Activated CD4-positive, alpha-beta T cell treated with anti-CD3 and anti-CD28 coated beads, Interleukin-2, amount 10 ng/mL, durations not matched to agents 24 days and 14 days (primary cell): ENCODE results near the gene RBM3. TPM values are rescaled to one million over a fixed set of nuclear protein-coding genes. Genes with fewer than 3 reads are reported as not detected.
"Not testable (repeated sequence)": the region's sequence is repeated elsewhere in the genome, so short reads cannot be mapped to it uniquely, and the experiment has no call there.

ENCODE experiments used
- DNase-seq: peaks from one replicate; pipeline ENCODE4 v3.0.0; 2022
- H3K27ac Mint-ChIP-seq: one replicate; pipeline ENCODE4 v1.8.0; 2022; ENCODE audit warnings: mild to moderate bottlenecking, mixed read lengths
- H3K27me3 Mint-ChIP-seq: one replicate; pipeline ENCODE4 v1.8.0; 2022; ENCODE audit warnings: mixed read lengths
- H3K36me3 Mint-ChIP-seq: one replicate; pipeline ENCODE4 v1.8.0; 2022; ENCODE audit warnings: low read depth, mild to moderate bottlenecking, mixed read lengths
- H3K4me1 Mint-ChIP-seq: one replicate; pipeline ENCODE4 v1.8.0; 2021; ENCODE audit warnings: mixed read lengths
- H3K4me3 Mint-ChIP-seq: one replicate; pipeline ENCODE4 v1.8.0; 2022; ENCODE audit warnings: mild to moderate bottlenecking, moderate library complexity, mixed read lengths
- H3K9me3 Mint-ChIP-seq: one replicate; pipeline ENCODE4 v1.8.0; 2021; ENCODE audit warnings: mixed read lengths
- intact Hi-C: fragments of 100-400 bp; cut with micrococcal nuclease; formaldehyde crosslinking; loops from one replicate; pipeline ENCODE4 v1.15.1; 2023
- total RNA-seq: library from RNA; stranded (reverse); gene quantifications from 2 replicates; pipeline ENCODE4 v1.2.3, GENCODE V29; 2022

The RBM3 gene
- total RNA-seq, 1 donor from 2014 or later = 318 TPM

- H3K36me3 Mint-ChIP-seq = peaks cover 29% of the 10 kb centered on the region
- H3K9me3 Mint-ChIP-seq, intact Hi-C loops, H3K4me1 Mint-ChIP-seq, H3K27me3 Mint-ChIP-seq, DNase-seq, H3K4me3 Mint-ChIP-seq, H3K27ac Mint-ChIP-seq: not testable (repeated sequence)
Observed at GRCh38 chrX:48555731-48556325, 18.5 kb upstream of the RBM3 start.

GRCh38 chrX:48558271-48558670 lies 16.0 kb upstream of the RBM3 start:
- H3K9me3 Mint-ChIP-seq = no peaks in the 10 kb centered on the region
- H3K4me3 Mint-ChIP-seq = no peak overlapping the region
- H3K4me1 Mint-ChIP-seq = peaks cover 2% of the 10 kb centered on the region
- peaks cover 32% of the 10 kb centered on the region for H3K36me3 Mint-ChIP-seq
- intact Hi-C loops = no loop called here
- H3K27ac Mint-ChIP-seq = peak overlapping the region; percentile 74
- DNase-seq = no peak
- H3K27me3 Mint-ChIP-seq = no peaks in the 10 kb centered on the region

GRCh38 chrX:48559636-48560035 lies 14.6 kb upstream of the RBM3 start:
- H3K27ac Mint-ChIP-seq = no peak overlapping the region
- peaks cover 34% of the 10 kb centered on the region for H3K36me3 Mint-ChIP-seq
- H3K4me3 Mint-ChIP-seq = no peak overlapping the region
- DNase-seq = no peak
- no peaks in the 10 kb centered on the region for H3K9me3 Mint-ChIP-seq
- no peaks in the 10 kb centered on the region for H3K27me3 Mint-ChIP-seq
- peaks cover 2% of the 10 kb centered on the region for H3K4me1 Mint-ChIP-seq
- intact Hi-C loops = no loop called here

DNA sequence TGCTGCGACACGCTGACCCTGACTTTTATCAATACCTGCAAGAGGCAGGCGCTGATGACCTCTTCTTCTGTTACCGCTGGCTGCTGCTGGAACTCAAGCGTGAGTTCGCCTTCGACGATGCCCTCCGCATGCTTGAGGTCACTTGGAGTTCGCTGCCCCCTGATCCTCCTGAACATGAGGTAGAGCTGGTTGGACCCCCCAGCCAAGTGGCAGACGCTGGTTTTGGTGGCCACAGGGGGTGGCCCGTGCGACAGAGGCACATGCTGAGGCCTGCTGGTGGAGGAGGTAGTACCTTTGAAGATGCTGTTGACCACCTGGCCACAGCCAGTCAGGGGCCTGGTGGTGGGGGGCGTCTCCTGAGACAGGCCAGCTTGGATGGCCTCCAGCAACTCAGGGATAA lies 14.2 kb upstream of the RBM3 start:
- Mint-ChIP-seq H3K27ac (no peak overlapping the region), H3K27me3 (no peaks in the 10 kb centered on the region)

DNA sequence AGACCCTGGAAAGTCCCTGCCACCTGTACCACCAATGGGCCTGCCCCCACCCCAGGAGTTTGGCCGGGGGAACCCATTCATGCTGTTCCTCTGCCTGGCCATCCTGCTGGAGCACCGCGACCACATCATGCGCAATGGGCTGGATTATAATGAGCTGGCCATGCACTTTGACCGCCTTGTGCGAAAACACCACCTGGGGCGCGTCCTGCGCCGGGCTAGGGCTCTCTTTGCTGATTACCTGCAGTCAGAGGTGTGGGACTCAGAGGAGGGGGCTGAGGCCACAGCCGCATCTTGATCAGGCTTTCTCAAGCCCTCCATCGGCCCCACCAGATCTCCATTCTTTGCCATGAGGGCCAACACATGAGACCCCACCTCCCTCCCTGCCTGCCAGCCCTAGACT lies 13.6 kb upstream of the RBM3 start:
- Mint-ChIP-seq H3K4me1 (peaks cover 2% of the 10 kb centered on the region), H3K4me3 (no peak overlapping the region), H3K27me3 (no peaks in the 10 kb centered on the region), H3K27ac (no peak overlapping the region), H3K9me3 (no peaks in the 10 kb centered on the region), H3K36me3 (peaks cover 28% of the 10 kb centered on the region)
- intact Hi-C loops = no loop called here
- no peak for DNase-seq

More for the DNA sequence above, 14.2 kb upstream of the RBM3 start:
- DNase-seq = no peak
- H3K4me1 Mint-ChIP-seq = peaks cover 2% of the 10 kb centered on the region
- no peaks in the 10 kb centered on the region for H3K9me3 Mint-ChIP-seq
- intact Hi-C loops = no loop called here
- H3K4me3 Mint-ChIP-seq = no peak overlapping the region
- peaks cover 31% of the 10 kb centered on the region for H3K36me3 Mint-ChIP-seq

DNA sequence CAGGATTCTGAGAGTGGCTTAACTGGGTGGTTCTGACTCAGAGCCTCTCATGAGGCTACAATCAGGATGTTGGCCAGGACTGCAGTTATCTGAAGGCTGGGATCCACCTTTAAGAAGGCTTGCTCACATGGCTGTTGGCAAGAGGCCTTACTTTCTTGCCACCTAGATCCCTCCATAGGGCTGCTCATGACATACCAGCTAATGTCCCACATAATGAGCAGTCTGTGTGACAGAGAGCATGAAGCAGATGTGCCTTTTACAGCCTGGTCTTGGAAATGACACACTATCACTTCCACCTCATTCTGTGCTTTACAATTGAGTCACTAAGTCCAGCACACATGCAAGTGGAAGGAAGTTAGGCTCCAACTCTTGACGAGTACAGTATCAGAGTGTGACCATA lies 4.3 kb upstream of the RBM3 start:
- H3K36me3 Mint-ChIP-seq = peaks cover 3% of the 10 kb centered on the region
- peaks cover 8% of the 10 kb centered on the region for H3K4me1 Mint-ChIP-seq
- peak; percentile 66 for DNase-seq
- no peak overlapping the region for H3K4me3 Mint-ChIP-seq
- H3K27me3 Mint-ChIP-seq = no peaks in the 10 kb centered on the region
- H3K27ac Mint-ChIP-seq = peak overlapping the region; percentile 78
- intact Hi-C loops = no loop called here
- no peaks in the 10 kb centered on the region for H3K9me3 Mint-ChIP-seq

DNA sequence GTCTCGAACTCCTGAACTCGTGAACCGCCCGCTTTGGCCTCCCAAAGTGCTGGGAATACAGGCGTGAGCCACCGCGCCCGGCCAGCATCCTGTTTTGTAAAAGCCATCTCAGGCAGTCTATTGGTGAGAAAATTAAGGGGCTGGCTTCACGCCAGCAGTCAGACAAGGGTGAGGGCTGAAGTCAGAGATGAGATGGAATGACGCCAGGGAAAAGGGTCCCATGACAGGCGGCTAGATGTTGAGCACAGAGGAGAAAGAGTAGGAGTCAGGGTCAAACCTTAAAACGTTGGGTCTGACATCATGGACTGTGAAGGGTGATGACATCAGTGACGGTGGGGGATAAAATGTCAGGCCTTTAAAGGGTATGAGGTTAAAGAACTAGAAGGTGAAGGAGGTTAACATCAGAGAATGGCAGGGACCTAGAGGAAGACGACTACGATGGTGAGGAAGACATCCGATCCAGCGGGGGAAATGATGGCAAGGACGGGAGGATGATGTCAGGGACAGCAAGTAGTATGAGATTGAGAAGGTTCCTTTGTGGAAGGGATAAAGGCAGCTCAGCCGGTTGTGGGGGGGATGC lies 504 bp upstream of the RBM3 start:
- peaks cover 14% of the 10 kb centered on the region for H3K4me1 Mint-ChIP-seq
- peaks cover 38% of the 10 kb centered on the region for H3K36me3 Mint-ChIP-seq
- H3K9me3 Mint-ChIP-seq = no peaks in the 10 kb centered on the region
- intact Hi-C loops = loop anchor here (1.0 kb wide), 4 partner anchors 24 to 97 kb away; partner anchors contain the start of genes EBP, FTSJ1, TBC1D25 and WDR13
- H3K4me3 Mint-ChIP-seq = peak overlapping the region; percentile 94
- peak overlapping the region; percentile 100 for H3K27ac Mint-ChIP-seq
- no peak for DNase-seq
- H3K27me3 Mint-ChIP-seq = no peaks in the 10 kb centered on the region

DNA sequence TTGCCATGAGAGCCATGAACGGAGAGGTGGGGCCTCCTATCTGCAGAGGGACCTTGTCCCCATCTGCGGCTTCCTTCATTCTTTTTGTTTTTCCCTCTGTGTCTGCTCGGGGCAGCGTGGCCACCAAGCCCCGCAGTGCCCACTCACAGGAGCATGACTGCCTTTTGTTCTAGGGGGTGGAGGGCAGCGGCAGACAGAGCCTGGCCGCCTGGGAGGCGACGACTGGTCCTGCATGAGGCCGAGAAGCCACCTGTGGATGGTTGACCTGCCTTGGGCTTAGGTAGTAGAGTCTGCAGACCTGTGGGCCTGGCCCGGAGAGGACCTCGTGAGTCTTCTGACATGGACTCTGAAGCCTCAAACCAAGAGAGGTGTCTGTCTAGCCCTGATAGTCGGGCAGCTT lies 1.4 kb downstream of the RBM3 start:
- H3K4me3 Mint-ChIP-seq = peak overlapping the region; percentile 94
- no peak for DNase-seq
- no peaks in the 10 kb centered on the region for H3K9me3 Mint-ChIP-seq
- H3K27ac Mint-ChIP-seq = peak overlapping the region; percentile 100
- intact Hi-C loops = no loop called here
- peaks cover 48% of the 10 kb centered on the region for H3K36me3 Mint-ChIP-seq
- no peaks in the 10 kb centered on the region for H3K27me3 Mint-ChIP-seq
- peaks cover 11% of the 10 kb centered on the region for H3K4me1 Mint-ChIP-seq

DNA sequence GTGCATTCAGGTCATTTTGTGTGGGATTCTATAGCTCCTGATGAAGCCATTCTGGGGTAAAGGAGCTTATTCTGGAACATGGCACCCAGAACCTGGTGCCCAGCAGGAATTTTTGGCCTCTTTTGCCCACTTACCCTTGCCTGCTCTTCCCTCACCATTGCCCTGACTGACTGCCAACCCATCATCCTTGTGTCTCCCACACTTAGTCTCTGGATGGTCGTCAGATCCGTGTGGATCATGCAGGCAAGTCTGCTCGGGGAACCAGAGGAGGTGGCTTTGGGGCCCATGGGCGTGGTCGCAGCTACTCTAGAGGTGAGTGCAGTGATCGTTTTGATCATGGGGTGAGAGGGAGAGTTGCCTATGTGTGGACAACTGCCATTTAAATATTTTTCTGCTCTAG lies 1.8 kb downstream of the RBM3 start:
- intact Hi-C loops = no loop called here
- Mint-ChIP-seq H3K4me3 (peak overlapping the region; percentile 94), H3K9me3 (no peaks in the 10 kb centered on the region), H3K27me3 (no peaks in the 10 kb centered on the region), H3K36me3 (peaks cover 48% of the 10 kb centered on the region), H3K4me1 (peaks cover 11% of the 10 kb centered on the region), H3K27ac (peak overlapping the region; percentile 100)
- no peak for DNase-seq

- intact Hi-C loops = no loop called here
Observed at GRCh38 chrX:48578661-48579128, 4.4 kb downstream of the RBM3 start.

GRCh38 chrX:48579259-48579658 lies 5.0 kb downstream of the RBM3 start:
- no peak overlapping the region for H3K4me3 Mint-ChIP-seq
- H3K27me3 Mint-ChIP-seq = no peaks in the 10 kb centered on the region
- no peaks in the 10 kb centered on the region for H3K9me3 Mint-ChIP-seq
- H3K27ac Mint-ChIP-seq = no peak overlapping the region
- peaks cover 48% of the 10 kb centered on the region for H3K36me3 Mint-ChIP-seq
- H3K4me1 Mint-ChIP-seq = peaks cover 6% of the 10 kb centered on the region
- no peak for DNase-seq
- intact Hi-C loops = no loop called here

More at GRCh38 chrX:48578661-48579128, 4.4 kb downstream of the RBM3 start:
- DNase-seq = no peak
- H3K9me3 Mint-ChIP-seq = no peaks in the 10 kb centered on the region
- H3K27me3 Mint-ChIP-seq = no peaks in the 10 kb centered on the region
- H3K4me3 Mint-ChIP-seq = no peak overlapping the region
- H3K4me1 Mint-ChIP-seq = peaks cover 8% of the 10 kb centered on the region
- peaks cover 48% of the 10 kb centered on the region for H3K36me3 Mint-ChIP-seq
- H3K27ac Mint-ChIP-seq = no peak overlapping the region

DNA sequence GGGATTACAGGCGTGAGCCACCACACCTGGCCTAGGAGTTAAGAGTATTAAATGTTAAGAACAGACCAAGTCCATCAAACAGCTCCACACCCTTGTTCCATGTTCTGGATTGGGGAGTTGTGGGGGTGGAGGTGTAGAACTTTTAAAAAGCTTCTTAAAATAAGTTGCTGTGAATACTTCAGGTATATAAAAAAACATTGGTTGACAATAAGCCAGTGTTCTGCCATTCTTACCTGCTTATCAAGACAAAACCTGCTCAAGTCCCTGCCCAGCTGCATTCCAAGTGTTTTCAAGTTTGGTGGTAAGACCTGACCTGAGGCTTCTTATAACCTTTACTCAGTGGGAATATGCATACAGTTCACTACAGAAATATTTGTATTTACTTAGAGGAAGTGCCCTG lies 6.4 kb downstream of the RBM3 start:
- DNase-seq = no peak
- intact Hi-C loops = no loop called here
- peaks cover 39% of the 10 kb centered on the region for H3K36me3 Mint-ChIP-seq

DNA sequence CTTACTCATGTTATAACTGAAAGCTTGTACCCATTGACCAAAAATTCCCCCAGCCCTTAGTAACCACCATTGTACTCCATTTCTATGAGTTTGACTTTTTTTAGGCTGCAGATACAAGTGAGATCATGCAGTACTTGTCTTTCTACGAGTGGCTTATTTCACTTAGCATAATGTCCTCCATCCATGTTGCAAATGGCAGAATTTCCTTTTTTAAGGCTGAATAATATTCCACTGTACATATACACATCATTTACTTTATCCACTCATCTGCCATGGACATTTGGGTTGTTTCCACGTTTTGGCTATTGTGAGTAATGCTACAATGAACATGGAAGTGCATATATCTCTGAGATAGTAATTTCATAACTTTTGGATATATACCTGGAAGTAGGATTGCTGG lies 10.4 kb downstream of the RBM3 start:
- DNase-seq = no peak
- no peaks in the 10 kb centered on the region for H3K9me3 Mint-ChIP-seq
- H3K27me3 Mint-ChIP-seq = peaks cover 2% of the 10 kb centered on the region
- H3K4me1 Mint-ChIP-seq = no peaks in the 10 kb centered on the region
- no peak overlapping the region for H3K27ac Mint-ChIP-seq
- no peak overlapping the region for H3K4me3 Mint-ChIP-seq
- H3K36me3 Mint-ChIP-seq = peaks cover 3% of the 10 kb centered on the region
- intact Hi-C loops = no loop called here

More for the DNA sequence above, 6.4 kb downstream of the RBM3 start:
- no peaks in the 10 kb centered on the region for H3K9me3 Mint-ChIP-seq
- no peaks in the 10 kb centered on the region for H3K27me3 Mint-ChIP-seq
- no peak overlapping the region for H3K27ac Mint-ChIP-seq
- H3K4me1 Mint-ChIP-seq = peaks cover 4% of the 10 kb centered on the region
- no peak overlapping the region for H3K4me3 Mint-ChIP-seq

DNA sequence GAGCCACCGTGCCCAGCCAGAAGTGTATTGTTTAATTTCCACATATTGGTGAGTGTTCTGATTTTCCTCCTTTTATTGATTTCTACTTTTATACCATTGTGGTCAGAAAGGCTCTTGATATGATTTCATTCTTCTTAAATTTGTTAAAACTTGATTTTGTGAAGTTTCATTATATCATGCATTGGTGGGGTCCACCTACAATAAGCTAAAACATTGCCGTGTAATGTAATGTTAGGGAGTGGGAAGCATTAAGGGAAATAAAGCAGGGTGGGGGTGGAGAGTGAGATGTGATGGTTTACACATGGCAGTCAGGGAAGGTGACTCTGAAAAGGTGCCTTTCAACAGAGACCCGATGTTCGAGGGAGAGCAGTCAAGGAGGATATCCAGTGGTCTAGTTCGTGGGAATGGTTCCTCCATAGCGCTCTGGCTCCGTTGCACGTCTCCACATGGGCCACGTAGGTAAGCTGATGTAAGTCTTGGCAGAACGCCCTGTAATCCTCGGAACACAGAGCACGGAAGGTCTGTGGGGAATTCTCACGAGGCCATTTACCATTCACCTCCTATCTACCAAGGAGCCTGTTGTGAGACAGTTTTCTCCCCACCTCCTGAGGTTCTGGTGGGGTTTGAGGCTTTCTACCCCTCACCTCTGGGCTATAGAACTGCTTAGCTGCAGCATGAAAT lies 15.3 kb downstream of the RBM3 start:
- Mint-ChIP-seq H3K27me3 (peaks cover 2% of the 10 kb centered on the region), H3K27ac (no peak overlapping the region), H3K36me3 (no peaks in the 10 kb centered on the region), H3K4me3 (no peak overlapping the region), H3K9me3 (no peaks in the 10 kb centered on the region), H3K4me1 (peaks cover 3% of the 10 kb centered on the region)
- DNase-seq = no peak
- intact Hi-C loops = no loop called here
